ENCODE data around the gene ZBTB49.
"Not testable (repeated sequence)": the region's sequence is repeated elsewhere in the genome, so short reads cannot be mapped to it uniquely, and the experiment has no call there.

ZBTB49 gene, protein sequence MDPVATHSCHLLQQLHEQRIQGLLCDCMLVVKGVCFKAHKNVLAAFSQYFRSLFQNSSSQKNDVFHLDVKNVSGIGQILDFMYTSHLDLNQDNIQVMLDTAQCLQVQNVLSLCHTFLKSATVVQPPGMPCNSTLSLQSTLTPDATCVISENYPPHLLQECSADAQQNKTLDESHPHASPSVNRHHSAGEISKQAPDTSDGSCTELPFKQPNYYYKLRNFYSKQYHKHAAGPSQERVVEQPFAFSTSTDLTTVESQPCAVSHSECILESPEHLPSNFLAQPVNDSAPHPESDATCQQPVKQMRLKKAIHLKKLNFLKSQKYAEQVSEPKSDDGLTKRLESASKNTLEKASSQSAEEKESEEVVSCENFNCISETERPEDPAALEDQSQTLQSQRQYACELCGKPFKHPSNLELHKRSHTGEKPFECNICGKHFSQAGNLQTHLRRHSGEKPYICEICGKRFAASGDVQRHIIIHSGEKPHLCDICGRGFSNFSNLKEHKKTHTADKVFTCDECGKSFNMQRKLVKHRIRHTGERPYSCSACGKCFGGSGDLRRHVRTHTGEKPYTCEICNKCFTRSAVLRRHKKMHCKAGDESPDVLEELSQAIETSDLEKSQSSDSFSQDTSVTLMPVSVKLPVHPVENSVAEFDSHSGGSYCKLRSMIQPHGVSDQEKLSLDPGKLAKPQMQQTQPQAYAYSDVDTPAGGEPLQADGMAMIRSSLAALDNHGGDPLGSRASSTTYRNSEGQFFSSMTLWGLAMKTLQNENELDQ

DNA sequence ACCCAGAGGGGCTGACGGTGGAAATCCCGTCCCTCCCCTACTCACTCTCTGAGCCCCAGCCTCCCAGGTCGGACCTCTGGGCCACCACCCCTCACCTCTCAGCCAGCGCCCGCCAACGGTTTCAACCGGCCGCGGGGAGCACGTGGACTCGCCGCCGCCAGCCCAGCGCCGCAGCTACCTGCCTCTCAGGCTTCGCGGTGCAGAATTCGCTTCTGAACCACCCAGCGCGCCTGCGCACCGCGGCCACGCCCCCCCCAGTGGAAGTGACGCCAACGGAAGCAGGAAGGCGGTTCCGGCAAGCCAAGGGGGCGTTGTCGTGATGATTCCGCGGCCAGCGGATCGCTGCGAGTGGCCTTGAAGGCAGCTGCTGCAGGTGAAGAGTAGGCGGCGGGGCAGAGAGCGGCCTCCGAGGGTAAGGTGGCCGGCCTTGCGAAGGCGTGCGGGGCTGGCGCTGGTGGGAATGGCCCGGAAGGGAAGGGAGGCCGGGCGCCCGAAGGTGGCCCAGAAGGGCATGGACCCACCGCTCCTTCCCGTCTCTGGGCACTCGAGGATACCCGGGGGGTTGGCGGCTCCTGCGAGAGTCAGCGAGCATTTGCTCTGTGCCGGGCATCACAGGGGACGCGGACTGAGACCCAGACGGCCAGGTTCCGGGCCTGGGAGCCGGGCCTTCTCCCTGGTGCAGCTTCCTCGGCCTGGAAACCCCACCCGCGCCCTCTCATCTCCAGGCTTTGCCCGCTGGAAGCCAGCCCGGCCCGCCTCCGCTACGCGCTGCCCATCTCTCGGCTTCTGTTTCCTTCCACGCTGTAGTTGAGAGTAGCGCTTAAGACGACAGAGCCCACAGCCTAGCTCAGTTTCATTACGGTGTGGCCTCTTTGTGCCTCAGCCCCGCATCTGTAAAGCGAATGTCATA lies at the start of gene ZBTB49, which contains the start of gene LYAR:
Gene ZBTB49, plus strand, starts transcription at position 311 of the 910 bp plus-strand sequence. CDS start 9,695 bp downstream, outside the sequence.
Gene LYAR, minus strand, starts transcription at position 214 of the 910 bp plus-strand sequence. CDS start 6,412 bp downstream, outside the sequence.
- in situ Hi-C loops (cut with MboI; ENCODE audit: low pct_unique_long_range_greater_than_20kb, low sequenced_read_pairs), result no loop called here
- DNase-seq, result peak; percentile 90

DNA sequence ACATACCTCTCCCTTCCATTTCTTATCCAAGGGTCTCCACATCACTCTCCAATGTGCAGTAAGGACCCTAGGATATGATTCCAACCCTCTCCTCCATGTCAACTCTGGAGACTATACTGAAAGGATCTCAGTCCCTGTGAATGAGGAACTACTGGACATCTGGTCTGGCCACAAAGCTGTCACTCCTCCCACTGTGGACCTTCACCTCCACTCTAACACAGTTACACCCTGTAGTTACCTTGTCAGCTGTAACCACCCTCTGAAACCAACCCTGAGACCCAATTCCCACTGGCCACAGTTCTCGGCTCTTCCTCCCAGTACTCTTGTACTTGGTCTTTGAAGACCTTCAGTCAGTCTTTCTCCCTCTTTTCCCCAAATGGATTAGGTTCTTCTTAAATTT lies 44.9 kb upstream of the ZBTB49 start:
- no peak for DNase-seq

DNA sequence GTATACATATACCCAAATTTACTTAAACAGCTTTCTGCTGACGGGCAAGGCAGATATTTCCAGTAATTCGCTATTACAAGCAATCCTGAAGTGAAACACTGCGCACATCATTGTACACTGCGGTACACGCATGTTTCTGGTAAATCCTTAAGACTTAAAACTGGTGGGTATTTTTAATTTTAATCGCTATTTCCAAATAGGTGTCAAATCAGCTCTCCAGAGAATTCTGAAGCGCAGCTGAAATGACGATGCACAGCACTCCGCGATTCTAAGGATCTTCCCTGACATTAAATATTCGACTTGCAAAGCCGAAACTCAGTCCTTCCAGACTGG lies 42.4 kb upstream of the ZBTB49 start:
- no peak for DNase-seq
- in situ Hi-C loops (cut with MboI; ENCODE audit: low pct_unique_long_range_greater_than_20kb, low sequenced_read_pairs), result no loop called here

More for the DNA sequence above, 44.9 kb upstream of the ZBTB49 start:
- in situ Hi-C loops (cut with MboI; ENCODE audit: low pct_unique_long_range_greater_than_20kb, low sequenced_read_pairs), result no loop called here

- DNase-seq, result peak; percentile 93
- in situ Hi-C loops (cut with MboI; ENCODE audit: low pct_unique_long_range_greater_than_20kb, low sequenced_read_pairs), result no loop called here
These were observed 41.8 kb upstream of the ZBTB49 start, which contains the start of gene TMEM128 for GRCh38 chr4:4248029-4248884. TMEM128 (minus strand) TSS chr4:4248223; CDS start chr4:4248202, 21 bp downstream.

GRCh38 chr4:4248885-4249203 lies 41.2 kb upstream of the ZBTB49 start:
- in situ Hi-C loops (cut with MboI; ENCODE audit: low pct_unique_long_range_greater_than_20kb, low sequenced_read_pairs), result no loop called here
- DNase-seq, result no peak

DNA sequence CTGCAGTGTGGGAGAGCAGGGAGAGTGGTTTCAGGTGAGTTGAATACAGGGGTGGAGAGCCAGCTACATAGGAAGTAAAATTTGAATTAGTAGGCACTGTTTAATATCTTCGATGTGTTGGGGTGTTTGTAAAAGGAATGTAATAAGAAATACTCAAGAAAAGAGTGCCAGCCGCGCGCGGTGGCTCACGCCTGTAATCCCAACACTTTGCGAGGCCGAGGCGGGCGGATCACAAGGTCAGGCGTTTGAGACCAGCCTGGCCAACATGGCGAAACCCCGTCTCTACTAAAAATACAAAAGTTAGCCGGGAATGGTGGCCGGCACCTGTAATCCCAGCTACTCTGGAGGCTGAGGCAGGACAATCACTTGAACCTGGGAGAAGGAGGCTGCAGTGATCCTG lies 40.7 kb upstream of the ZBTB49 start:
- DNase-seq; in situ Hi-C loops (cut with MboI; ENCODE audit: low pct_unique_long_range_greater_than_20kb, low sequenced_read_pairs): not testable (repeated sequence)

DNA sequence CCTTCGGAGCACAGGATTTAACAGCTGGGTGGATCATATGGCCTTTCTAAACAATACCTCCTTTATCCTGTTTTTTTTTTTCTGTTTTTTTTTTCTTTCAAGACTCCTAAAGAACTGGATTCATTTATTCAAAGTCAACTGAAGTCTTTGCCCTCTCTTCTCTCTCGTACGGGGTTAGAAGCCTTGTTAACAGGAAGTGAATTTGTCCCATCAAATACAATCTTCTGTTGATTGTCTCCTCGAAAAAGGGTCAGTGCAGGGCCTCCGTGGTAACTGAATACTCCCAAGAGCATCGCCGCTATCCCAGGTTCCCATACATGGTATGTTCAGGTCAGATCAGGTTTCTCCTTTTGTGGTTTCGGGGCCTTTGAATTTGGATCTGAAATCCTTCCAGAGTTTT lies 40.2 kb upstream of the ZBTB49 start:
- in situ Hi-C loops (cut with MboI; ENCODE audit: low pct_unique_long_range_greater_than_20kb, low sequenced_read_pairs), result no loop called here
- no peak for DNase-seq

GRCh38 chr4:4254199-4254598 lies 35.9 kb upstream of the ZBTB49 start:
- in situ Hi-C loops (cut with MboI; ENCODE audit: low pct_unique_long_range_greater_than_20kb, low sequenced_read_pairs), result no loop called here
- DNase-seq, result no peak

GRCh38 chr4:4254666-4255065 lies 35.4 kb upstream of the ZBTB49 start:
- DNase-seq, result no peak
- in situ Hi-C loops (cut with MboI; ENCODE audit: low pct_unique_long_range_greater_than_20kb, low sequenced_read_pairs), result no loop called here

DNA sequence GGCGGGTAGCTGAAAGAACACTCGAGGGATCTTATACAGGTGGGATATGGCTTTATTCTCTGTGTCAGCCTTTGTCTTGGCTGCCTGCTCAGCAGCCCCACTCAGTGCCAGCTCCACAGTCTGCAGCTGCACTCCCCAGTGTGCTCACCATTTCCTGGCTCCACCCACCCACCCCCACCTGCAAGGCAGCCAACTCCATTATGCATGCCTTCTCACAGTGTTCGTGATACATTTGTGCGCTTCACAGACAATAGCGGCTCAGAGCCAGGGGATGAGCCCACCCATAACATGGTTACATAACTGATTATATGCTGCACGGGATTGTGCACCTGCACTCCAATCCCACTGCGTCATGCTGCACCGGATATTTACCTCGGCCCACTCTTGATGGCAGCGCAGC lies 33.3 kb upstream of the ZBTB49 start:
- DNase-seq, result no peak
- in situ Hi-C loops (cut with MboI; ENCODE audit: low pct_unique_long_range_greater_than_20kb, low sequenced_read_pairs), result no loop called here

DNA sequence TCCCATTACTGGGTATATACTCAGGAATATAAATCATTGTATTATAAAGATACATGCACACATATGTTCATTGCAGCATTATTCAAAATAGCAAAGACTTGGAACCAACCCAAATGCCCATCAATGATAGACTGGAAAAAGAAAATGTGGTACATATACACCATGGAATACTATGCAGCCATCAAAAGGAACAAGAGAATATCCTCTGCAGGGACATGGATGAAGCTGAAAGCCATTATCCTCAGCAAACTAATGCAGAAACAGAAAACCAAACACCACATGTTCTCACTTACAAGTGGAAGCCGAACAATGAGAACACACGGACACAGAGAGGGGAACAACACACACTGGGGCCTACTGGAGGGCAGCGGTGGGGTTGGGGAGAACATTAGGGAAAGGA lies 32.3 kb upstream of the ZBTB49 start:
- DNase-seq; in situ Hi-C loops (cut with MboI; ENCODE audit: low pct_unique_long_range_greater_than_20kb, low sequenced_read_pairs): not testable (repeated sequence)

DNA sequence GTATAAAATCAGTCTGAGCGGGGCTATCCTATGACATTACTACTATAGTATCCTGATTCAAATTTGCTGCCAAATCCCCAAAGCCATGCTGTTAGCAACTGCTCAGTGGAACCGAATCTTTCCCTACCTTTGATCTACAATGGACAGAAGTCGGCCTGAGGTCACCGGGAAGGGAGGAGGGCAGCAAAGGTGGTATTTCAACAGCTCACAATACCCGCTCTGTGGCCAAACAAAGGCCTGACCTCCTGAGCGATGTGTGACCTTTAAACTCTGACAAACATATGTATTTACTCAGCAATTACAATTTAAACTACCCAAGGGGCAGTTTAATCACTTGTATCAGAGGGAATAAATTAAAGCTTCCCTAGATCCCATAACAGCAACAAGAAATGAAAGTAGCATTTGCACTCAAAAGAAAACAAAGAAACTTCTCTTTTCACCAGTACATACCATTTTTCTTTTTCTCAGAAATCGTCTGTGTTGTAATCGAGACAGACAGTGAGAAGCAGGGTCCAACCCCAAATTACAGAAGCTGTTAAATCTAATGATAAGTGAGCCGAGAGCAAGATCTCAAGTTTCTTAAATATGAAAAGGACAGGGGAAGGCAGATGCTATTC lies 30.5 kb upstream of the ZBTB49 start:
- peak; percentile 14 for DNase-seq
- in situ Hi-C loops (cut with MboI; ENCODE audit: low pct_unique_long_range_greater_than_20kb, low sequenced_read_pairs), result no loop called here

- DNase-seq, result peak; percentile 60
- in situ Hi-C loops (cut with MboI; ENCODE audit: low pct_unique_long_range_greater_than_20kb, low sequenced_read_pairs), result no loop called here
These were observed 29.8 kb upstream of the ZBTB49 start for GRCh38 chr4:4260185-4260751.

- in situ Hi-C loops (cut with MboI; ENCODE audit: low pct_unique_long_range_greater_than_20kb, low sequenced_read_pairs), result no loop called here
- no peak for DNase-seq
These were observed 22.1 kb upstream of the ZBTB49 start for GRCh38 chr4:4267981-4268380.

GRCh38 chr4:4268776-4269175 lies 21.3 kb upstream of the ZBTB49 start:
- DNase-seq, result no peak
- in situ Hi-C loops (cut with MboI; ENCODE audit: low pct_unique_long_range_greater_than_20kb, low sequenced_read_pairs), result no loop called here

DNA sequence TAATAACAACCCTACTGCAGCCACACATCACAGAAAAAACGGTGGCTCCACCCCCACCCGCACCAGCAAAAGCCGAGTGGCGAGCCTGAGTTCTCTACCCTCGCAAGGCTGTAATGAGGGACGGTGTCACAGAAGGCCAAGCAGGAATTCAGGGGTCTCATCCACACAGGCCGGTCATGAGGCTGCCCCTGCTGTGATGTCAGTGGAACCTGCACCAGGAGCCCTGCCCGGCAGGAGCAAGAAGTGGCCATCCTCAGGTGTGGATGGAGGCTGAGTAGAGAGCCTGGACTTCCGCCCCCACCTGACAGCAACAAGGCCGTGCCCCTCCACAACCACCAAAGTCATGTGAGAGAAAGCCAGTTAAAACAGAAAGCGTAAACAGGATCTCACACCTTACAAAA lies 20.7 kb upstream of the ZBTB49 start:
- no peak for DNase-seq
- in situ Hi-C loops (cut with MboI; ENCODE audit: low pct_unique_long_range_greater_than_20kb, low sequenced_read_pairs), result no loop called here

GRCh38 chr4:4269856-4270255 lies 20.2 kb upstream of the ZBTB49 start:
- in situ Hi-C loops (cut with MboI; ENCODE audit: low pct_unique_long_range_greater_than_20kb, low sequenced_read_pairs), result no loop called here
- no peak for DNase-seq

GRCh38 chr4:4270529-4270928 lies 19.5 kb upstream of the ZBTB49 start:
- DNase-seq, result no peak
- in situ Hi-C loops (cut with MboI; ENCODE audit: low pct_unique_long_range_greater_than_20kb, low sequenced_read_pairs), result no loop called here
